HCT116 (cell line): ENCODE measurements around the gene LSM7. TPM values are rescaled to one million over a fixed set of nuclear protein-coding genes. Genes with fewer than 3 reads are reported as not detected.

Experiments
- ATAC-seq: fragments of 200-7000 bp; cut with Tn5 transposase; 2 replicates; pipeline ENCODE4 v1.9.1; 2020; ENCODE audit warnings: mild to moderate bottlenecking, moderate library complexity
- BruUV-seq: library from RNA; stranded (reverse); fragments of 400-500 nt; replicated peaks from 2 replicates; lab custom pipeline; 2021; lab: Mats Ljungman, UMichigan
- CTCF ChIA-PET: fragments of 300-600 bp; sonication (Branson Sonifier 250); formaldehyde crosslinking; loops from one replicate; lab custom pipeline; 2021; ENCODE audit warnings: antibody characterized with exemption; lab: Charles Lee
- POLR2A ChIA-PET: fragments of 300-600, 350-600 bp; sonication (Branson Sonifier 250); formaldehyde crosslinking; loops from one replicate; lab custom pipeline; 2021; ENCODE audit warnings: antibody characterized with exemption; lab: Charles Lee
- RAD21 ChIA-PET, 2 experiments: fragments of 300-600 bp; sonication (Branson Sonifier 250); formaldehyde crosslinking; loops; one replicate each; lab custom pipeline; 2023; ENCODE audit warnings: low total read pairs in 2 of 2; ENCODE audit not compliant: uncharacterized antibody in 2 of 2, unreplicated experiment in 2 of 2, low non-redundant PET in 1 of 2; lab: Charles Lee
- DNase-seq: peaks from one replicate; pipeline ENCODE4 v3.0.0-alpha.2; 2010; ENCODE audit warnings: low read depth, low spot score
- H2AFZ ChIP-seq: fragments of 200-600 bp; shearing (Covaris generic), sonication (generic); 2 replicates; pipeline ENCODE4 v1.6.1; 2017; ENCODE audit warnings: low read depth, mixed run types, mixed read lengths, antibody characterized with exemption, low read length; ENCODE audit not compliant: poor library complexity, severe bottlenecking
- H3K27ac ChIP-seq: 2 replicates; pipeline ENCODE4 v1.5.1; 2012; ENCODE audit warnings: low read depth, low read length
- H3K27me3 ChIP-seq: fragments of 200-600 bp; sonication (generic); 2 replicates; pipeline ENCODE4 v1.6.1; 2016; ENCODE audit warnings: mixed run types, low read length, mixed read lengths; ENCODE audit not compliant: insufficient read depth
- H3K36me3 ChIP-seq, 2 experiments: fragments of 200-500 bp in 1 of 2; fragments of 200-600 bp in 1 of 2; sonication (Bioruptor generic) in 1 of 2; sonication (generic) in 1 of 2; 2 replicates each; pipeline versions ENCODE4 v1.5.1 to v1.6.1; 2014 to 2016; ENCODE audit warnings: low read length in 2 of 2, inconsistent platforms in 1 of 2, mixed read lengths in 1 of 2, mixed run types in 1 of 2; ENCODE audit not compliant: insufficient read depth in 2 of 2, control insufficient read depth in 1 of 2
- H3K4me1 ChIP-seq, 2 experiments: fragments of 200-600 bp in 1 of 2; sonication (generic) in 1 of 2; 2 replicates each; pipeline versions ENCODE4 v1.5.1 to v1.6.1; 2012 to 2017; ENCODE audit warnings: low read length in 2 of 2, inconsistent platforms in 1 of 2, mild to moderate bottlenecking in 1 of 2, mixed read lengths in 1 of 2, mixed run types in 1 of 2, moderate library complexity in 1 of 2; ENCODE audit not compliant: insufficient read depth in 2 of 2, control insufficient read depth in 1 of 2
- H3K4me2 ChIP-seq: fragments of 200-600 bp; sonication (generic); 2 replicates; pipeline ENCODE4 v1.6.1; 2017; ENCODE audit warnings: mixed run types, low read length, mixed read lengths
- H3K4me3 ChIP-seq, 2 experiments: fragments of 200-600 bp in 1 of 2; sonication (generic) in 1 of 2; replicated peaks in 1 of 2; 2 replicates each; pipeline ENCODE4 v1.5.1; 2011 to 2016; ENCODE audit warnings: low read length in 2 of 2, control low read depth in 1 of 2, low read depth in 1 of 2, mild to moderate bottlenecking in 1 of 2, mixed read lengths in 1 of 2, mixed run types in 1 of 2
- H3K79me2 ChIP-seq: fragments of 200-600 bp; sonication (generic); 2 replicates; pipeline ENCODE4 v1.6.1; 2017; ENCODE audit warnings: mild to moderate bottlenecking, mixed run types, low read length, moderate library complexity, mixed read lengths; ENCODE audit not compliant: insufficient read depth
- H3K9ac ChIP-seq: fragments of 200-600 bp; sonication (generic); 2 replicates; pipeline ENCODE4 v1.6.1; 2016; ENCODE audit warnings: low read length, mixed read lengths
- H3K9me2 ChIP-seq: fragments of 200-600 bp; sonication (generic), shearing (Covaris generic); 2 replicates; pipeline ENCODE4 v1.6.1; 2017; ENCODE audit warnings: mixed run types, mild to moderate bottlenecking, moderate library complexity; ENCODE audit not compliant: insufficient read depth
- H3K9me3 ChIP-seq, 2 experiments: fragments of 200-500 bp in 1 of 2; fragments of 200-600 bp in 1 of 2; sonication (Bioruptor generic) in 1 of 2; sonication (generic) in 1 of 2; 2 replicates each; pipeline ENCODE4 v1.6.1; 2014 to 2017; ENCODE audit warnings: low read length in 2 of 2, mixed read lengths in 2 of 2, inconsistent platforms in 1 of 2, low read depth in 1 of 2, mild to moderate bottlenecking in 1 of 2, mixed run types in 1 of 2, moderate library complexity in 1 of 2; ENCODE audit not compliant: control insufficient read depth in 1 of 2, insufficient read depth in 1 of 2
- H4K20me1 ChIP-seq: fragments of 200-600 bp; sonication (generic), shearing (Covaris generic); 2 replicates; pipeline ENCODE4 v1.6.1; 2017; ENCODE audit warnings: mixed run types, mild to moderate bottlenecking, moderate library complexity; ENCODE audit not compliant: insufficient read depth
- CBX3 ChIP-seq: IDR thresholded peaks from 2 replicates; pipeline ENCODE4 v1.6.1; 2012; ENCODE audit warnings: low read depth
- CEBPB ChIP-seq: IDR thresholded peaks from 2 replicates; pipeline ENCODE4 v1.6.1; 2012; ENCODE audit warnings: low read depth
- EGR1 ChIP-seq: IDR thresholded peaks from 2 replicates; pipeline ENCODE4 v1.6.1; 2012; ENCODE audit warnings: low read depth
- ELF1 ChIP-seq: IDR thresholded peaks from 2 replicates; pipeline ENCODE4 v1.6.1; 2012; ENCODE audit warnings: low read depth, borderline replicate concordance
- EZH2phosphoT487 ChIP-seq: fragments of 200-600 bp; IDR thresholded peaks from 2 replicates; pipeline ENCODE4 v1.6.1; 2018; ENCODE audit warnings: antibody characterized with exemption, borderline replicate concordance
- FOSL1 ChIP-seq: IDR thresholded peaks from 2 replicates; pipeline ENCODE4 v1.6.1; 2012; ENCODE audit warnings: low read depth
- POLR2A ChIP-seq: IDR thresholded peaks from 2 replicates; pipeline ENCODE4 v1.7.0; 2011; ENCODE audit warnings: borderline replicate concordance; ENCODE audit not compliant: insufficient read depth, insufficient read length; ENCODE audit errors: extremely low read depth
- POLR2AphosphoS5 ChIP-seq: IDR thresholded peaks from 2 replicates; pipeline ENCODE4 v1.6.1; 2011; ENCODE audit warnings: mild to moderate bottlenecking, low read depth, low read length, moderate library complexity
- RAD21 ChIP-seq: IDR thresholded peaks from 2 replicates; pipeline ENCODE4 v1.6.1; 2012; ENCODE audit warnings: low read depth, mild to moderate bottlenecking
- SIN3A ChIP-seq: IDR thresholded peaks from 2 replicates; pipeline ENCODE4 v1.6.1; 2012; ENCODE audit warnings: low read depth
- SP1 ChIP-seq: IDR thresholded peaks from 2 replicates; pipeline ENCODE4 v1.6.1; 2012; ENCODE audit warnings: low read depth
- TCF7L2 ChIP-seq: IDR thresholded peaks from 2 replicates; pipeline ENCODE4 v1.7.0; 2011; ENCODE audit warnings: borderline replicate concordance, inconsistent platforms; ENCODE audit not compliant: insufficient read depth, insufficient read length; ENCODE audit errors: extremely low read depth
- YY1 ChIP-seq: IDR thresholded peaks from 2 replicates; pipeline ENCODE4 v1.6.1; 2011; ENCODE audit warnings: low read length, low read depth, moderate library complexity, mild to moderate bottlenecking; ENCODE audit not compliant: insufficient replicate concordance; ENCODE audit errors: extremely low read depth
- ZBTB33 ChIP-seq: IDR thresholded peaks from 2 replicates; pipeline ENCODE4 v1.6.1; 2011; ENCODE audit warnings: mild to moderate bottlenecking, low read length, moderate library complexity; ENCODE audit not compliant: insufficient replicate concordance; ENCODE audit errors: extremely low read depth
- ZFX ChIP-seq: fragments of 450-650 bp; IDR thresholded peaks from 2 replicates; pipeline ENCODE4 v1.6.1; 2017
- intact Hi-C: fragments of 100-400 bp; cut with micrococcal nuclease; formaldehyde crosslinking; loops from 2 replicates; pipeline ENCODE4 v1.10.0; 2022
- total RNA-seq: library from RNA; stranded (reverse); gene quantifications from one replicate; pipeline ENCODE4 v1.2.1, GENCODE V29; 2021; ENCODE audit not compliant: unreplicated experiment
- TF ChIP-seq, protein P1 (sequence below): IDR thresholded peaks from 2 replicates; pipeline ENCODE4 v1.6.1; 2012
- TF ChIP-seq, protein P2 (sequence below), 3 experiments: fragments of 200-600 bp in 1 of 3; sonication (generic) in 1 of 3; IDR thresholded peaks in 2 of 3; conservative IDR thresholded peaks in 1 of 3; 2 replicates each; pipeline ENCODE4 v1.5.1; 2012 to 2017; ENCODE audit warnings: low read depth in 2 of 3, low read length in 2 of 3, antibody characterized with exemption in 1 of 3, borderline replicate concordance in 1 of 3, control low read depth in 1 of 3, mild to moderate bottlenecking in 1 of 3, mixed read lengths in 1 of 3, mixed run types in 1 of 3, moderate library complexity in 1 of 3; ENCODE audit not compliant: insufficient read depth in 1 of 3
- TF ChIP-seq, protein P3 (sequence below): IDR thresholded peaks from 2 replicates; pipeline ENCODE4 v1.6.1; 2012; ENCODE audit warnings: low read depth
- TF ChIP-seq, protein P4 (sequence below): IDR thresholded peaks from 2 replicates; pipeline ENCODE4 v1.6.1; 2012

The LSM7 gene
- total RNA-seq, 1 experiment from 2014 or later, result 190 TPM

- ChIA-PET POLR2A (interaction anchor here (0.6 kb wide), 1 partner anchor 97 kb away, joined by 3 read pairs; no protein-coding TSS in a partner anchor), RAD21 (interaction anchor here in 1 of 2 experiments (0.6 kb wide), 1 partner anchor 10 kb away, joined by 3 read pairs; no protein-coding TSS in a partner anchor), CTCF (no interaction called here)
- Histone ChIP-seq H4K20me1 (no peaks in the 10 kb centered on the region), H3K27ac (no peak overlapping the region), H3K9ac (no peak overlapping the region), H3K9me3 (no peaks in the 10 kb centered on the region), H3K36me3 (no peaks in the 10 kb centered on the region), H3K79me2 (no peaks in the 10 kb centered on the region), H3K4me3 (no peak overlapping the region), H3K4me2 (no peak overlapping the region), H3K4me1 (no peaks in the 10 kb centered on the region), H3K9me2 (no peaks in the 10 kb centered on the region), H3K27me3 (no peaks in the 10 kb centered on the region), H2AFZ (no peak overlapping the region)
- ATAC-seq, result no peak
- no peak for DNase-seq
- BruUV-seq, result no TSS peak
- TF ChIP-seq ZFX, result no peak
- TF ChIP-seq POLR2A, result no peak
- TF ChIP-seq FOSL1, result no peak
- TF ChIP-seq CEBPB, result no peak
- TF ChIP-seq SP1, result no peak
- no peak for TF ChIP-seq EGR1
- TF ChIP-seq, protein P1, sequence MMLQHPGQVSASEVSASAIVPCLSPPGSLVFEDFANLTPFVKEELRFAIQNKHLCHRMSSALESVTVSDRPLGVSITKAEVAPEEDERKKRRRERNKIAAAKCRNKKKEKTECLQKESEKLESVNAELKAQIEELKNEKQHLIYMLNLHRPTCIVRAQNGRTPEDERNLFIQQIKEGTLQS, result no peak
- TF ChIP-seq CBX3, result no peak
- no peak for TF ChIP-seq ZBTB33
- TF ChIP-seq, protein P2, sequence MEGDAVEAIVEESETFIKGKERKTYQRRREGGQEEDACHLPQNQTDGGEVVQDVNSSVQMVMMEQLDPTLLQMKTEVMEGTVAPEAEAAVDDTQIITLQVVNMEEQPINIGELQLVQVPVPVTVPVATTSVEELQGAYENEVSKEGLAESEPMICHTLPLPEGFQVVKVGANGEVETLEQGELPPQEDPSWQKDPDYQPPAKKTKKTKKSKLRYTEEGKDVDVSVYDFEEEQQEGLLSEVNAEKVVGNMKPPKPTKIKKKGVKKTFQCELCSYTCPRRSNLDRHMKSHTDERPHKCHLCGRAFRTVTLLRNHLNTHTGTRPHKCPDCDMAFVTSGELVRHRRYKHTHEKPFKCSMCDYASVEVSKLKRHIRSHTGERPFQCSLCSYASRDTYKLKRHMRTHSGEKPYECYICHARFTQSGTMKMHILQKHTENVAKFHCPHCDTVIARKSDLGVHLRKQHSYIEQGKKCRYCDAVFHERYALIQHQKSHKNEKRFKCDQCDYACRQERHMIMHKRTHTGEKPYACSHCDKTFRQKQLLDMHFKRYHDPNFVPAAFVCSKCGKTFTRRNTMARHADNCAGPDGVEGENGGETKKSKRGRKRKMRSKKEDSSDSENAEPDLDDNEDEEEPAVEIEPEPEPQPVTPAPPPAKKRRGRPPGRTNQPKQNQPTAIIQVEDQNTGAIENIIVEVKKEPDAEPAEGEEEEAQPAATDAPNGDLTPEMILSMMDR (IDR thresholded peaks at IDR 0.05 in 2 of 3, conservative IDR thresholded peaks at IDR 0.05 in 1 of 3; ENCODE audit: borderline replicate concordance in 1 of 3, insufficient read depth in 1 of 3, low read depth in 2 of 3, low read length in 2 of 3), result no peak
- no peak for TF ChIP-seq YY1
- TF ChIP-seq TCF7L2, result no peak
- TF ChIP-seq EZH2phosphoT487, result no peak
- no peak for TF ChIP-seq RAD21
- TF ChIP-seq, protein P3, sequence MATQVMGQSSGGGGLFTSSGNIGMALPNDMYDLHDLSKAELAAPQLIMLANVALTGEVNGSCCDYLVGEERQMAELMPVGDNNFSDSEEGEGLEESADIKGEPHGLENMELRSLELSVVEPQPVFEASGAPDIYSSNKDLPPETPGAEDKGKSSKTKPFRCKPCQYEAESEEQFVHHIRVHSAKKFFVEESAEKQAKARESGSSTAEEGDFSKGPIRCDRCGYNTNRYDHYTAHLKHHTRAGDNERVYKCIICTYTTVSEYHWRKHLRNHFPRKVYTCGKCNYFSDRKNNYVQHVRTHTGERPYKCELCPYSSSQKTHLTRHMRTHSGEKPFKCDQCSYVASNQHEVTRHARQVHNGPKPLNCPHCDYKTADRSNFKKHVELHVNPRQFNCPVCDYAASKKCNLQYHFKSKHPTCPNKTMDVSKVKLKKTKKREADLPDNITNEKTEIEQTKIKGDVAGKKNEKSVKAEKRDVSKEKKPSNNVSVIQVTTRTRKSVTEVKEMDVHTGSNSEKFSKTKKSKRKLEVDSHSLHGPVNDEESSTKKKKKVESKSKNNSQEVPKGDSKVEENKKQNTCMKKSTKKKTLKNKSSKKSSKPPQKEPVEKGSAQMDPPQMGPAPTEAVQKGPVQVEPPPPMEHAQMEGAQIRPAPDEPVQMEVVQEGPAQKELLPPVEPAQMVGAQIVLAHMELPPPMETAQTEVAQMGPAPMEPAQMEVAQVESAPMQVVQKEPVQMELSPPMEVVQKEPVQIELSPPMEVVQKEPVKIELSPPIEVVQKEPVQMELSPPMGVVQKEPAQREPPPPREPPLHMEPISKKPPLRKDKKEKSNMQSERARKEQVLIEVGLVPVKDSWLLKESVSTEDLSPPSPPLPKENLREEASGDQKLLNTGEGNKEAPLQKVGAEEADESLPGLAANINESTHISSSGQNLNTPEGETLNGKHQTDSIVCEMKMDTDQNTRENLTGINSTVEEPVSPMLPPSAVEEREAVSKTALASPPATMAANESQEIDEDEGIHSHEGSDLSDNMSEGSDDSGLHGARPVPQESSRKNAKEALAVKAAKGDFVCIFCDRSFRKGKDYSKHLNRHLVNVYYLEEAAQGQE, result no peak
- TF ChIP-seq SIN3A, result no peak
- no peak for TF ChIP-seq POLR2AphosphoS5
- TF ChIP-seq, protein P4, sequence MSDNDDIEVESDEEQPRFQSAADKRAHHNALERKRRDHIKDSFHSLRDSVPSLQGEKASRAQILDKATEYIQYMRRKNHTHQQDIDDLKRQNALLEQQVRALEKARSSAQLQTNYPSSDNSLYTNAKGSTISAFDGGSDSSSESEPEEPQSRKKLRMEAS, result no peak
- no peak for TF ChIP-seq ELF1
- intact Hi-C loops, result no loop called here
These were observed 33.6 kb downstream of the LSM7 start for GRCh38 chr19:2294687-2295335.
